Activated CD8-positive, alpha-beta memory T cell treated with anti-CD3 and anti-CD28 coated beads for 1 hour (primary cell): ENCODE data around the gene ZBTB20.

Source experiments
- DNase-seq, 2 donors: peaks; one replicate each; pipeline ENCODE4 v3.0.0-alpha.2; 2020; ENCODE audit warnings: low read depth in 1 of 2; ENCODE audit errors: extremely low read depth in 1 of 2

The ZBTB20 gene

GRCh38 chr3:114878114-114878839 lies 268.8 kb downstream of the ZBTB20 start:
- DNase-seq = no peak

- DNase-seq = no peak
Measured at GRCh38 chr3:114877378-114878113, 269.5 kb downstream of the ZBTB20 start.

- no peak for DNase-seq
Measured at GRCh38 chr3:114874522-114874971, 272.5 kb downstream of the ZBTB20 start.

GRCh38 chr3:114873591-114873990 lies 273.5 kb downstream of the ZBTB20 start:
- no peak for DNase-seq

GRCh38 chr3:114872588-114872987 lies 274.5 kb downstream of the ZBTB20 start:
- DNase-seq = no peak

- DNase-seq = no peak
Measured at GRCh38 chr3:114872050-114872449, 275.0 kb downstream of the ZBTB20 start.

- no peak for DNase-seq
Measured at GRCh38 chr3:114867835-114868503, 279.1 kb downstream of the ZBTB20 start.

- DNase-seq = no peak
Measured at GRCh38 chr3:114867359-114867758, 279.7 kb downstream of the ZBTB20 start.

- no peak for DNase-seq
Measured at GRCh38 chr3:114866430-114866829, 280.7 kb downstream of the ZBTB20 start.

- DNase-seq = no peak
Measured at GRCh38 chr3:114864970-114865369, 282.1 kb downstream of the ZBTB20 start.

GRCh38 chr3:114863848-114864247 lies 283.2 kb downstream of the ZBTB20 start:
- no peak for DNase-seq

GRCh38 chr3:114861666-114862065 lies 285.4 kb downstream of the ZBTB20 start:
- DNase-seq = no peak

- DNase-seq = no peak
Measured at GRCh38 chr3:114860531-114860930, 286.6 kb downstream of the ZBTB20 start.

- DNase-seq = no peak
Measured at GRCh38 chr3:114858329-114858728, 288.8 kb downstream of the ZBTB20 start.

- no peak for DNase-seq
Measured at GRCh38 chr3:114857299-114857701, 289.8 kb downstream of the ZBTB20 start.

GRCh38 chr3:114856835-114857234 lies 290.3 kb downstream of the ZBTB20 start:
- DNase-seq = no peak

- DNase-seq = no peak
Measured at GRCh38 chr3:114855839-114856238, 291.2 kb downstream of the ZBTB20 start.

GRCh38 chr3:114852966-114853365 lies 294.1 kb downstream of the ZBTB20 start:
- no peak for DNase-seq

GRCh38 chr3:114850898-114851297 lies 296.2 kb downstream of the ZBTB20 start:
- no peak for DNase-seq

GRCh38 chr3:114848643-114849350 lies 298.3 kb downstream of the ZBTB20 start:
- DNase-seq = no peak

GRCh38 chr3:114848082-114848481 lies 299.0 kb downstream of the ZBTB20 start:
- DNase-seq = no peak
